IMR-90 (cell line): ENCODE results near the gene NTPCR.

ENCODE experiments used
- MAFK ChIP-seq: IDR thresholded peaks from 2 replicates; pipeline ENCODE4 v1.6.1; 2012; ENCODE audit warnings: low read depth, low read length, improper control_type of control experiment
- MAZ ChIP-seq: IDR thresholded peaks from 2 replicates; pipeline ENCODE4 v1.6.1; 2012; ENCODE audit warnings: low read depth, mild to moderate bottlenecking, low read length, improper control_type of control experiment, moderate library complexity, borderline replicate concordance
- POLR2A ChIP-seq: IDR thresholded peaks from 2 replicates; pipeline ENCODE4 v1.6.1; 2012; ENCODE audit warnings: mild to moderate bottlenecking, low read depth, low read length
- RCOR1 ChIP-seq: IDR thresholded peaks from 2 replicates; pipeline ENCODE4 v1.6.1; 2012; ENCODE audit warnings: mild to moderate bottlenecking, low read length, improper control_type of control experiment; ENCODE audit not compliant: insufficient replicate concordance
- TF ChIP-seq, protein P1 (sequence below): conservative IDR thresholded peaks from 2 replicates; pipeline ENCODE4 v1.5.1; 2012; ENCODE audit warnings: mild to moderate bottlenecking, low read depth, low read length, improper control_type of control experiment
- TF ChIP-seq, protein P2 (sequence below): fragments of 150-350 bp; IDR thresholded peaks from 2 replicates; pipeline ENCODE4 v1.6.1; 2016; ENCODE audit warnings: low read depth, mild to moderate bottlenecking, low read length, moderate library complexity, borderline replicate concordance
- TF ChIP-seq, protein P3 (sequence below): fragments of 150-350 bp; IDR thresholded peaks from 2 replicates; pipeline ENCODE4 v1.6.1; 2017; ENCODE audit warnings: mild to moderate bottlenecking, antibody characterized with exemption, low read length, low read depth

DNA sequence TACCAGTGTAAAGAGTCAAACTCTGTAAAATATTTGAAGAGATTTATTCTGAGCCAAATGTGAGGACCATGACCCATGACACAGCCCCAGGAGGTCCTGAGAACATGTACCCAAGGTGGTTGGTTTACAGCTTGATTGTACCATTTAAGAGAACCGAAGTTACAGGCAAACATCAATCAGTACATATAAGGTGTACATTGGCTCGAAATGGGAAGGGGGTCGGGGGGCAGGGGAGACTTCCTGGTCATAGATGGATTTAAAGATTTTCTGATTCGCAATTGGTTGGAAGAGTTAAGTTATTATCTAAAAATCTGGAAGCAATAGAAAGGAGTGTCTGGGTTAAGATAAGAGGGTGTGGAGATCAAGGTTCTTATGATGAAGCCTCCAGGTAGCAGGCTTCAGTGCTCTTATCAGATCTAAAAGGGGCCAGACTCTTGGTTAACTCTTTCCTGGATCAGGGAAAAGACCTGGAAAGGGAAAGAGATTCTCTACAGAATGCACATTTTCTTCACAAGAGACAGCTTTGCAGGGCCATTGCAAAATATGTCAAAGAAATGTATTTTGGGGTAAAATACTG lies 47.5 kb upstream of the NTPCR start:
- TF ChIP-seq POLR2A (no peak), MAFK (no peak), RCOR1 (no peak), MAZ (no peak)
- TF ChIP-seq, protein P1, sequence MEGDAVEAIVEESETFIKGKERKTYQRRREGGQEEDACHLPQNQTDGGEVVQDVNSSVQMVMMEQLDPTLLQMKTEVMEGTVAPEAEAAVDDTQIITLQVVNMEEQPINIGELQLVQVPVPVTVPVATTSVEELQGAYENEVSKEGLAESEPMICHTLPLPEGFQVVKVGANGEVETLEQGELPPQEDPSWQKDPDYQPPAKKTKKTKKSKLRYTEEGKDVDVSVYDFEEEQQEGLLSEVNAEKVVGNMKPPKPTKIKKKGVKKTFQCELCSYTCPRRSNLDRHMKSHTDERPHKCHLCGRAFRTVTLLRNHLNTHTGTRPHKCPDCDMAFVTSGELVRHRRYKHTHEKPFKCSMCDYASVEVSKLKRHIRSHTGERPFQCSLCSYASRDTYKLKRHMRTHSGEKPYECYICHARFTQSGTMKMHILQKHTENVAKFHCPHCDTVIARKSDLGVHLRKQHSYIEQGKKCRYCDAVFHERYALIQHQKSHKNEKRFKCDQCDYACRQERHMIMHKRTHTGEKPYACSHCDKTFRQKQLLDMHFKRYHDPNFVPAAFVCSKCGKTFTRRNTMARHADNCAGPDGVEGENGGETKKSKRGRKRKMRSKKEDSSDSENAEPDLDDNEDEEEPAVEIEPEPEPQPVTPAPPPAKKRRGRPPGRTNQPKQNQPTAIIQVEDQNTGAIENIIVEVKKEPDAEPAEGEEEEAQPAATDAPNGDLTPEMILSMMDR = no peak
- TF ChIP-seq, protein P2, sequence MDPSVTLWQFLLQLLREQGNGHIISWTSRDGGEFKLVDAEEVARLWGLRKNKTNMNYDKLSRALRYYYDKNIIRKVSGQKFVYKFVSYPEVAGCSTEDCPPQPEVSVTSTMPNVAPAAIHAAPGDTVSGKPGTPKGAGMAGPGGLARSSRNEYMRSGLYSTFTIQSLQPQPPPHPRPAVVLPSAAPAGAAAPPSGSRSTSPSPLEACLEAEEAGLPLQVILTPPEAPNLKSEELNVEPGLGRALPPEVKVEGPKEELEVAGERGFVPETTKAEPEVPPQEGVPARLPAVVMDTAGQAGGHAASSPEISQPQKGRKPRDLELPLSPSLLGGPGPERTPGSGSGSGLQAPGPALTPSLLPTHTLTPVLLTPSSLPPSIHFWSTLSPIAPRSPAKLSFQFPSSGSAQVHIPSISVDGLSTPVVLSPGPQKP = no peak
- TF ChIP-seq, protein P3, sequence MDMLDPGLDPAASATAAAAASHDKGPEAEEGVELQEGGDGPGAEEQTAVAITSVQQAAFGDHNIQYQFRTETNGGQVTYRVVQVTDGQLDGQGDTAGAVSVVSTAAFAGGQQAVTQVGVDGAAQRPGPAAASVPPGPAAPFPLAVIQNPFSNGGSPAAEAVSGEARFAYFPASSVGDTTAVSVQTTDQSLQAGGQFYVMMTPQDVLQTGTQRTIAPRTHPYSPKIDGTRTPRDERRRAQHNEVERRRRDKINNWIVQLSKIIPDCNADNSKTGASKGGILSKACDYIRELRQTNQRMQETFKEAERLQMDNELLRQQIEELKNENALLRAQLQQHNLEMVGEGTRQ = no peak
